ENCODE results near the gene IL17RE. TPM values are rescaled to one million over a fixed set of nuclear protein-coding genes. Genes with fewer than 3 reads are reported as not detected.

IL17RE gene
- total RNA-seq, 1 experiment from 2014 or later, result 30.6 TPM

DNA sequence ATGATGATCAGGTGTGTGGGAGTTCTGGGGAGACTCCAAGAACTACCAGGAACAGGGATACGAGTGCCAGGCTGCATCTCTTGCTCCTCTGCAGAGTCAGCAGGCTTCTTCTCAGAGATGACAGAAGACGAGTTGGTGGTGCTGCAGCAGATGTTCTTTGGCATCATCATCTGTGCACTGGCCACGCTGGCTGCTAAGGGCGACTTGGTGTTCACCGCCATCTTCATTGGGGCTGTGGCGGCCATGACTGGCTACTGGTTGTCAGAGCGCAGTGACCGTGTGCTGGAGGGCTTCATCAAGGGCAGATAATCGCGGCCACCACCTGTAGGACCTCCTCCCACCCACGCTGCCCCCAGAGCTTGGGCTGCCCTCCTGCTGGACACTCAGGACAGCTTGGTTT is 41.6 kb downstream of the IL17RE start:
- Mint-ChIP-seq H3K9me3 (ENCODE audit: low read depth, unreplicated experiment) (no peaks in the 10 kb centered on the region), H3K27ac (ENCODE audit: unreplicated experiment) (no peak overlapping the region), H3K4me1 (ENCODE audit: low read depth, unreplicated experiment) (no peaks in the 10 kb centered on the region), H3K27me3 (ENCODE audit: unreplicated experiment) (no peaks in the 10 kb centered on the region), H3K36me3 (ENCODE audit: insufficient read depth, unreplicated experiment) (peaks cover 29% of the 10 kb centered on the region), H3K4me3 (ENCODE audit: low read depth, unreplicated experiment) (no peak overlapping the region)
- CTCF ChIA-PET, result no interaction called here
- BruUV-seq (replicated peaks), result no TSS peak
- DNase-seq, result no peak
- intact Hi-C loops (cut with micrococcal nuclease; ENCODE audit: unreplicated experiment), result no loop called here
- TF ChIP-seq, protein P1, sequence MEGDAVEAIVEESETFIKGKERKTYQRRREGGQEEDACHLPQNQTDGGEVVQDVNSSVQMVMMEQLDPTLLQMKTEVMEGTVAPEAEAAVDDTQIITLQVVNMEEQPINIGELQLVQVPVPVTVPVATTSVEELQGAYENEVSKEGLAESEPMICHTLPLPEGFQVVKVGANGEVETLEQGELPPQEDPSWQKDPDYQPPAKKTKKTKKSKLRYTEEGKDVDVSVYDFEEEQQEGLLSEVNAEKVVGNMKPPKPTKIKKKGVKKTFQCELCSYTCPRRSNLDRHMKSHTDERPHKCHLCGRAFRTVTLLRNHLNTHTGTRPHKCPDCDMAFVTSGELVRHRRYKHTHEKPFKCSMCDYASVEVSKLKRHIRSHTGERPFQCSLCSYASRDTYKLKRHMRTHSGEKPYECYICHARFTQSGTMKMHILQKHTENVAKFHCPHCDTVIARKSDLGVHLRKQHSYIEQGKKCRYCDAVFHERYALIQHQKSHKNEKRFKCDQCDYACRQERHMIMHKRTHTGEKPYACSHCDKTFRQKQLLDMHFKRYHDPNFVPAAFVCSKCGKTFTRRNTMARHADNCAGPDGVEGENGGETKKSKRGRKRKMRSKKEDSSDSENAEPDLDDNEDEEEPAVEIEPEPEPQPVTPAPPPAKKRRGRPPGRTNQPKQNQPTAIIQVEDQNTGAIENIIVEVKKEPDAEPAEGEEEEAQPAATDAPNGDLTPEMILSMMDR (IDR thresholded peaks at IDR 0.05; ENCODE audit: unreplicated experiment), result no peak

- Mint-ChIP-seq H3K27me3 (ENCODE audit: unreplicated experiment) (no peaks in the 10 kb centered on the region), H3K36me3 (ENCODE audit: insufficient read depth, unreplicated experiment) (peaks cover 29% of the 10 kb centered on the region), H3K27ac (ENCODE audit: unreplicated experiment) (no peak overlapping the region), H3K9me3 (ENCODE audit: low read depth, unreplicated experiment) (no peaks in the 10 kb centered on the region), H3K4me3 (ENCODE audit: low read depth, unreplicated experiment) (no peak overlapping the region), H3K4me1 (ENCODE audit: low read depth, unreplicated experiment) (no peaks in the 10 kb centered on the region)
- DNase-seq, result no peak
- TSS peak; percentile 24 for BruUV-seq (replicated peaks)
- TF ChIP-seq, protein P1 (IDR thresholded peaks at IDR 0.05; ENCODE audit: unreplicated experiment), result no peak
- intact Hi-C loops (cut with micrococcal nuclease; ENCODE audit: unreplicated experiment), result no loop called here
- CTCF ChIA-PET, result interaction anchor here (1.0 to 1.8 kb wide), 3 partner anchors 41 to 230 kb away, joined by 3 to 10 read pairs (median 8); partner anchors contain the start of genes EMC3 and RPUSD3
Measured at GRCh38 chr3:9945358-9945757, 42.7 kb downstream of the IL17RE start.

- Mint-ChIP-seq H3K4me3 (ENCODE audit: low read depth, unreplicated experiment) (peak overlapping the region; percentile 96), H3K9me3 (ENCODE audit: low read depth, unreplicated experiment) (no peaks in the 10 kb centered on the region), H3K27me3 (ENCODE audit: unreplicated experiment) (no peaks in the 10 kb centered on the region), H3K36me3 (ENCODE audit: insufficient read depth, unreplicated experiment) (peaks cover 29% of the 10 kb centered on the region), H3K27ac (ENCODE audit: unreplicated experiment) (peak overlapping the region; percentile 78), H3K4me1 (ENCODE audit: low read depth, unreplicated experiment) (no peaks in the 10 kb centered on the region)
- BruUV-seq (replicated peaks), result no TSS peak
- CTCF ChIA-PET, result interaction anchor here (0.6 to 1.8 kb wide), 21 partner anchors 11 to 231 kb away, joined by 3 to 20 read pairs (median 5); partner anchors contain the start of genes ARPC4, CRELD1, EMC3 and OGG1
- intact Hi-C loops (cut with micrococcal nuclease; ENCODE audit: unreplicated experiment), result no loop called here
- DNase-seq, result peak; percentile 93
- TF ChIP-seq, protein P1 (IDR thresholded peaks at IDR 0.05; ENCODE audit: unreplicated experiment), result peak; percentile 68
Measured at GRCh38 chr3:9946112-9947024, 43.7 kb downstream of the IL17RE start.

GRCh38 chr3:9947025-9947995 is 44.7 kb downstream of the IL17RE start:
- intact Hi-C loops (cut with micrococcal nuclease; ENCODE audit: unreplicated experiment), result no loop called here
- Mint-ChIP-seq H3K27ac (ENCODE audit: unreplicated experiment) (no peak overlapping the region), H3K4me3 (ENCODE audit: low read depth, unreplicated experiment) (peak overlapping the region; percentile 96), H3K27me3 (ENCODE audit: unreplicated experiment) (no peaks in the 10 kb centered on the region), H3K4me1 (ENCODE audit: low read depth, unreplicated experiment) (no peaks in the 10 kb centered on the region), H3K9me3 (ENCODE audit: low read depth, unreplicated experiment) (no peaks in the 10 kb centered on the region), H3K36me3 (ENCODE audit: insufficient read depth, unreplicated experiment) (peaks cover 29% of the 10 kb centered on the region)
- BruUV-seq (replicated peaks), result no TSS peak
- TF ChIP-seq, protein P1 (IDR thresholded peaks at IDR 0.05; ENCODE audit: unreplicated experiment), result peak; percentile 22
- peak; percentile 89 for DNase-seq
- CTCF ChIA-PET, result interaction anchor here (1.0 to 1.8 kb wide), 12 partner anchors 12 to 232 kb away, joined by 3 to 20 read pairs (median 6); partner anchors contain the start of genes CRELD1 and RPUSD3

Data from Calu3 (cell line).